Heart left ventricle (tissue), 16 donors: Measurements from ENCODE around the gene SGTA. TPM values are rescaled to one million over a fixed set of nuclear protein-coding genes. Genes with fewer than 3 reads are reported as not detected.
A peak's percentile ranks its signal among the peaks of the same experiment; 100 is the strongest.

ENCODE experiments used
- ATAC-seq, 4 donors: fragments of 200-7000 bp; cut with Tn5 transposase; one replicate each; pipeline ENCODE4 v1.9.1; 2020 to 2022; ENCODE audit warnings: moderate library complexity in 4 of 4, mild to moderate bottlenecking in 3 of 4, moderate number of reproducible peaks in 1 of 4
- DNase-seq, 5 donors: peaks; one replicate each; pipeline ENCODE4 v3.0.0-alpha.2; 2020
- H3K27ac ChIP-seq, 12 donors: fragments of 200-600 bp; sonication (generic) in 4 of 12; one replicate each; pipeline versions ENCODE4 v1.5.0 to v1.8.0; 2016 to 2022; ENCODE audit warnings: mild to moderate bottlenecking in 2 of 12
- H3K27me3 ChIP-seq, 9 donors: fragments of 200-600 bp; sonication (generic) in 2 of 9; one replicate each; pipeline versions ENCODE4 v1.5.1 to v1.8.0; 2016 to 2022; ENCODE audit warnings: mild to moderate bottlenecking in 3 of 9
- H3K36me3 ChIP-seq, 9 donors: fragments of 200-600 bp; sonication (generic) in 2 of 9; one replicate each; pipeline versions ENCODE4 v1.5.0 to v1.8.0; 2018 to 2022; ENCODE audit warnings: mild to moderate bottlenecking in 2 of 9
- H3K4me1 ChIP-seq, 12 donors: fragments of 200-600 bp; sonication (generic) in 4 of 12; one replicate each; pipeline versions ENCODE4 v1.5.0 to v1.8.0; 2016 to 2022; ENCODE audit warnings: mild to moderate bottlenecking in 3 of 12
- H3K4me3 ChIP-seq, 12 donors: fragments of 200-600 bp; sonication (generic) in 4 of 12; one replicate each; pipeline versions ENCODE4 v1.5.0 to v1.8.0; 2017 to 2022; ENCODE audit warnings: mild to moderate bottlenecking in 9 of 12, moderate library complexity in 4 of 12
- H3K9me3 ChIP-seq, 12 donors: fragments of 200-600 bp; sonication (generic) in 4 of 12; one replicate each; pipeline versions ENCODE4 v1.5.0 to v1.8.0; 2016 to 2022; ENCODE audit warnings: mild to moderate bottlenecking in 1 of 12
- POLR2A ChIP-seq, 2 donors: fragments of 450-650 bp; IDR thresholded peaks; one replicate each; pipeline ENCODE4 v1.6.1; 2017; ENCODE audit warnings: antibody characterized with exemption in 2 of 2, mild to moderate bottlenecking in 2 of 2, moderate library complexity in 2 of 2
- WGBS, 4 donors: extraction: QIAGEN DNeasy Blood & Tissue Kit in 2 of 4; methylation state at CpG; one replicate each; pipeline versions ENCODE4 v1.1.5 to v1.1.7; 2013 to 2018; 5-methylcytosine and 5-hydroxymethylcytosine counted together
- intact Hi-C, 10 donors: fragments of 100-400 bp; cut with DNase I; formaldehyde crosslinking; loops; one replicate each; pipeline versions ENCODE4 v1.11.1 to v1.14.2; 2022
- polyA plus RNA-seq, 2 donors: library from polyadenylated mRNA; stranded (reverse); fragments of 200-250 nt; gene quantifications; one replicate each; pipeline ENCODE4 v1.2.3, GENCODE V29; 2013
- total RNA-seq, 9 donors: library from RNA; depleted of rRNA in 2 of 9; stranded (reverse); fragments of >200 nt in 2 of 9; fragmentation: NEBNext Ultra II Directional in 3 of 9; extraction: Animal tissue kit (Norgen Biotek cat#: 25700) in 3 of 9; gene quantifications; one replicate each; pipeline versions ENCODE4 v1.1.0 to v1.2.4, GENCODE V29; 2016 to 2023
- TF ChIP-seq, protein P1 (sequence below), 12 donors: fragments of 200-600 bp; sonication (generic) in 4 of 12; IDR thresholded peaks; one replicate each; pipeline versions ENCODE4 v1.5.0 to v1.8.0; 2018 to 2022; ENCODE audit warnings: antibody characterized with exemption in 12 of 12, mild to moderate bottlenecking in 5 of 12
- donor health status: ischemic (EF 13 %, LVEDD 7.1; RV severe dilation, severe dysfunction).
- donor health status: healthy with polysubstance abuse.
- donor health status: DM: no; HTN: yes; CAD: no.
- donor health status: DM: no; HTN: no; CAD: no.
- donor health status: ischemic (EF 25% LVEDD 6.9; RV normal size, moderate dysfunction).
- donor health status: ischemic (EF 25% LVEDD 5.7; RV mildly dilated, moderate dysfunction).
- donor health status: healthy.
- donor health status: DM: yes; HTN: yes; CAD: no.
- donor health status: ischemic (EF 35%, LVEDD 5.7; RV mildly dilated, moderate dysfunction).
- donor health status: nonischemic (EF 11% LVEDD 7.7; RV severe dilation, severe dysfunction).
- donor health status: DM: yes; HTN: yes; CAD: no.
- donor health status: PGD.
- donor health status: ischemic (EF 29% LVEDD 5.4; RV normal size, mild dysfunction).
- donor health status: nonischemic (EF 23%, LVEDD 6.1; RV moderate dilation, normal function).

SGTA gene
- total and polyA plus RNA-seq, 11 donors: 47.4 to 125 (median 65.6) TPM

DNA sequence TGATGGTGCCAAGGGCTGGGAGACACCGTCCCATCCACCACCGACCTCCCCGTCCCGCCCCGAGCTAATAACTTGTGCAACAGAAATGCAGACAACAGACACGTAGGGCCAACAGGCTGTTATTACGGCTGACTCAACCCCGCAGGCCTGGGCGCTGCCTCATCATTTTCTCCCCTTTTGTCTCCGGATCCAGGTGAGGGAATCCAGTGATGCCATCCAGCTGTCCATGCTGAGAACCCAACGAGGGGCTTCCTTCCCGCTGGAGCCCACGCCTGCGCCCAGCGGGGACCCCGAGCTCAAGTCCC lies 55.5 kb downstream of the SGTA start:
- DNase-seq (peak in 1 of 5 donors; percentile 51), ATAC-seq (no peak)

DNA sequence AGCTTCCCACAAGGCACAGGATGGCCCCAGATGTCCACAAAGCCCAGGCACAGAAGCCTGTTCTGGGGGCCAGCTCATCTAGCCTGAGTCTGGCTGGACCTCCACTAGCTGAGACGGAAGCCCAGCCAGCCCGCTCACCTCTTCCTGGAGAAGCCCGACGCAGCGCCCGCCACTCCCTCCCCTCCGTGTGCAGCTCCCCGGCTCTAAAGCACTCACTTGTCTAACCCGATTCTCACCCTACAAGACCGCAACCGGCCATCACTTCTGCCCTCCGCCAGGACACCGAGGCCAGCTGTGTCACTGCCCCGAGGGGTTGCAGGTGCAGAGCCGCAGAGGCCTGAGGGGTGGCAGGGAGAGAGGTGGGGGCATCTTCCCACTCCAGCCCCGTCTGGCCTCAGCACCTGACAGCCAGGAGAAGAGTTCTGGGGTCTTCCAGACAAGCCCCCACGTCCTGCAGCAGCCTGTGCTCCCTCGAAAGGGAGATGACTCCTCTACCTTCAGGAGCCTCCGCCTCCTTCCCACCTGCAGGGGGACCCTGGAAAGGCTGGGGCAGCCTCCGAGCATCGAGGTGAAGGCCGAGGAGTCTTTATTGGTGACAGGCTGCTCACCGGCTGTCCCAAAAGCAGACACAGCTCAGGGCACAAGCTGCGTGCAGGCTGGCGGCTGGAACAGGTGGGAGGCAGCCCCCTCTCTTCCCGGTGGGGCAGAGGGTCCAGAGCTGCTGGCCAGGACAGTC lies 56.0 kb downstream of the SGTA start:
- peaks cover 0 to 31% (median 12%) of the 10 kb centered on the region in 9 donors for H3K27me3 ChIP-seq
- DNase-seq: peak in 1 of 5 donors; percentile 25

More for the DNA sequence above, 55.5 kb downstream of the SGTA start:
- Histone ChIP-seq H3K36me3 (peaks cover 0 to 10% (median 0%) of the 10 kb centered on the region in 9 donors), H3K4me3 (no peak overlapping the region), H3K27me3 (peaks cover 0 to 28% (median 12%) of the 10 kb centered on the region in 9 donors), H3K9me3 (no peaks in the 10 kb centered on the region), H3K4me1 (peaks cover 0 to 15% (median 10%) of the 10 kb centered on the region in 12 donors), H3K27ac (no peak overlapping the region)
- TF ChIP-seq POLR2A (IDR thresholded peaks at IDR 0.05): no peak
- TF ChIP-seq, protein P1, sequence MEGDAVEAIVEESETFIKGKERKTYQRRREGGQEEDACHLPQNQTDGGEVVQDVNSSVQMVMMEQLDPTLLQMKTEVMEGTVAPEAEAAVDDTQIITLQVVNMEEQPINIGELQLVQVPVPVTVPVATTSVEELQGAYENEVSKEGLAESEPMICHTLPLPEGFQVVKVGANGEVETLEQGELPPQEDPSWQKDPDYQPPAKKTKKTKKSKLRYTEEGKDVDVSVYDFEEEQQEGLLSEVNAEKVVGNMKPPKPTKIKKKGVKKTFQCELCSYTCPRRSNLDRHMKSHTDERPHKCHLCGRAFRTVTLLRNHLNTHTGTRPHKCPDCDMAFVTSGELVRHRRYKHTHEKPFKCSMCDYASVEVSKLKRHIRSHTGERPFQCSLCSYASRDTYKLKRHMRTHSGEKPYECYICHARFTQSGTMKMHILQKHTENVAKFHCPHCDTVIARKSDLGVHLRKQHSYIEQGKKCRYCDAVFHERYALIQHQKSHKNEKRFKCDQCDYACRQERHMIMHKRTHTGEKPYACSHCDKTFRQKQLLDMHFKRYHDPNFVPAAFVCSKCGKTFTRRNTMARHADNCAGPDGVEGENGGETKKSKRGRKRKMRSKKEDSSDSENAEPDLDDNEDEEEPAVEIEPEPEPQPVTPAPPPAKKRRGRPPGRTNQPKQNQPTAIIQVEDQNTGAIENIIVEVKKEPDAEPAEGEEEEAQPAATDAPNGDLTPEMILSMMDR (IDR thresholded peaks at IDR 0.05): no peak
- WGBS, 4 donors: 65 to 73% (median 71%) methylated on average over 14 to 16 of the region's 16 CpGs
- intact Hi-C loops: loop anchor here in 2 of 10 donors (10.0 kb wide), 1 partner anchor 63 kb away; no protein-coding TSS in a partner anchor

DNA sequence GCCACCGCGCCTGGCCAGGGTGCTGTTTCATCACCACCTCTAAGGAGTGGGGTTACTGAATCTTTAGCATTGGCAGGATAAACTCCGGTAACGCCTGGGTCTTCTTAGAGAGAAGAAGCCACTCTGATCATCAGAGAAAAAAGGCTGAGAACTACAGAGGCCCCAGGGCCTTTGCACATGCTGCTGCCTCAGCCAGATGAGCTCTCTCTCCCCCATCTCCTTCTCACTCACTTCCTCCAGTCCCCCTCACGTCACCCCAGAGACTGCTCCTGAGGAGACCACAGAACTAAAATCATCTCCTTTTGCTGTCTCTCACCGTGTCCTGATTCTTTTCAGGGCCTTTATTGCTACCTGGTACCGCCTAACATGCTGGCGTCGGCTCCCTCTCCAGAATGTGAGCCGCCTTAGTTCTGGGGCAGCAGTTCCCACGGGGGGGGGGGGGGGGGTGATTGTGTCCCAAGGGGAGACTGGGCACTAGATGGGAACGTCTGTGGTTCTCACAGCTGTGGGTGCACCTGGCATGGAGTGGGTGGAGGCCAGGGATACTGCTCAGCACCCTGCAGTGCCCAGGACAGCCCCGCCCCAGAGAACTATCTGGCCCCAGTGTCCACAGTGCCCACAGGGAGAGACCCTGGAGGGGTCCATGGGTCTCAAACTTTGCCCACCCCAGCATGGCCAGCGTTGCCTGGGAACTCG lies 56.8 kb downstream of the SGTA start:
- Histone ChIP-seq H3K27me3 (peaks cover 0 to 38% (median 12%) of the 10 kb centered on the region in 9 donors), H3K4me3 (no peak overlapping the region)
- peak in 1 of 5 donors; percentile 16 for DNase-seq

More for the DNA sequence above, 56.0 kb downstream of the SGTA start:
- ATAC-seq: no peak
- Histone ChIP-seq H3K9me3 (no peaks in the 10 kb centered on the region), H3K4me3 (no peak overlapping the region), H3K4me1 (peaks cover 0 to 21% (median 11%) of the 10 kb centered on the region in 12 donors), H3K27ac (no peak overlapping the region), H3K36me3 (peaks cover 0 to 5% (median 0%) of the 10 kb centered on the region in 9 donors)
- intact Hi-C loops: loop anchor here in 2 of 10 donors (10.0 kb wide), 1 partner anchor 62 kb away; no protein-coding TSS in a partner anchor
- TF ChIP-seq, protein P1 (IDR thresholded peaks at IDR 0.05): no peak
- no peak for TF ChIP-seq POLR2A (IDR thresholded peaks at IDR 0.05)
- 21 to 28% (median 24%) methylated on average over 22 to 26 of the region's 26 CpGs; no CpG with 5 or more reads in 1 of the 4 donors for WGBS, 4 donors

More for the DNA sequence above, 56.8 kb downstream of the SGTA start:
- intact Hi-C loops: loop anchor here in 2 of 10 donors (10.0 kb wide), 1 partner anchor 62 kb away; no protein-coding TSS in a partner anchor
- WGBS, 4 donors: 74 to 80% (median 76%) methylated on average over 13 to 15 of the region's 15 CpGs
- no peak overlapping the region for H3K27ac ChIP-seq
- H3K36me3 ChIP-seq: no peaks in the 10 kb centered on the region
- no peaks in the 10 kb centered on the region for H3K9me3 ChIP-seq
- ATAC-seq: no peak
- peaks cover 0 to 27% (median 13%) of the 10 kb centered on the region in 12 donors for H3K4me1 ChIP-seq
- TF ChIP-seq, protein P1 (IDR thresholded peaks at IDR 0.05): no peak
- TF ChIP-seq POLR2A (IDR thresholded peaks at IDR 0.05): no peak
